Spleen (tissue), 11 donors: ENCODE results near the gene NARS2. TPM values are rescaled to one million over a fixed set of nuclear protein-coding genes. Genes with fewer than 3 reads are reported as not detected.

Source experiments
- DNase-seq: peaks from one replicate; pipeline ENCODE4 v3.0.0-alpha.2; 2020
- H3K27ac ChIP-seq, 8 donors: fragments of 200-600 bp; sonication (generic) in 7 of 8; 1 replicate in 4 of 8; 2 replicates in 4 of 8; pipeline versions ENCODE4 v1.5.0 to v1.8.0; 2016 to 2021; ENCODE audit warnings: inconsistent platforms in 4 of 8, mild to moderate bottlenecking in 4 of 8, moderate library complexity in 1 of 8
- H3K27me3 ChIP-seq, 7 donors: fragments of 200-600 bp; sonication (generic) in 6 of 7; replicated peaks in 1 of 7; 1 replicate in 4 of 7; 2 replicates in 3 of 7; pipeline versions ENCODE4 v1.5.0 to v1.8.0; 2016 to 2021; ENCODE audit warnings: inconsistent platforms in 3 of 7, mild to moderate bottlenecking in 1 of 7
- H3K36me3 ChIP-seq, 6 donors: fragments of 200-600 bp; sonication (generic) in 5 of 6; 1 replicate in 4 of 6; 2 replicates in 2 of 6; pipeline versions ENCODE4 v1.5.0 to v1.8.0; 2016 to 2021; ENCODE audit warnings: inconsistent platforms in 2 of 6
- H3K4me1 ChIP-seq, 6 donors: fragments of 200-600 bp; sonication (generic) in 5 of 6; 1 replicate in 3 of 6; 2 replicates in 3 of 6; pipeline versions ENCODE4 v1.5.0 to v1.8.0; 2016 to 2021; ENCODE audit warnings: inconsistent platforms in 3 of 6
- H3K4me3 ChIP-seq, 8 donors: fragments of 200-600 bp; sonication (generic) in 7 of 8; 1 replicate in 4 of 8; 2 replicates in 4 of 8; pipeline versions ENCODE4 v1.5.0 to v1.8.0; 2016 to 2021; ENCODE audit warnings: inconsistent platforms in 4 of 8, mild to moderate bottlenecking in 4 of 8, moderate library complexity in 2 of 8
- H3K9me3 ChIP-seq, 8 donors: fragments of 200-600 bp; sonication (generic) in 7 of 8; 1 replicate in 4 of 8; 2 replicates in 4 of 8; pipeline versions ENCODE4 v1.5.0 to v1.8.0; 2016 to 2021; ENCODE audit warnings: inconsistent platforms in 4 of 8
- CTCF ChIP-seq, 11 experiments: fragments of 200-600 bp in 7 of 11; fragments of 450-650 bp in 4 of 11; sonication (generic) in 4 of 11; IDR thresholded peaks in 8 of 11; conservative IDR thresholded peaks in 3 of 11; 1 replicate in 7 of 11; 2 replicates in 4 of 11; pipeline versions ENCODE4 v1.4.0 to v1.8.0; 2016 to 2021; ENCODE audit warnings: antibody characterized with exemption in 11 of 11, inconsistent platforms in 4 of 11, mild to moderate bottlenecking in 1 of 11
- POLR2A ChIP-seq, 3 donors: fragments of 450-650 bp; IDR thresholded peaks; one replicate each; pipeline ENCODE4 v1.5.1; 2017; ENCODE audit warnings: antibody characterized with exemption in 3 of 3, mild to moderate bottlenecking in 1 of 3
- POLR2AphosphoS5 ChIP-seq, 3 donors: sonication (generic); formaldehyde crosslinking; IDR thresholded peaks; one replicate each; pipeline ENCODE4 v1.5.1; 2017; ENCODE audit warnings: antibody characterized with exemption in 3 of 3
- WGBS, 5 donors: extraction: QIAGEN DNeasy Blood & Tissue Kit in 3 of 5; methylation state at CpG; one replicate each; pipeline versions ENCODE4 v1.1.5 to v1.1.7; 2013 to 2018; 5-methylcytosine and 5-hydroxymethylcytosine counted together
- intact Hi-C: fragments of 100-400 bp; cut with DNase I; formaldehyde crosslinking; loops from one replicate; pipeline ENCODE4 v1.15.0; 2023; ENCODE audit warnings: low total_unique reads
- polyA plus RNA-seq, 3 donors: library from polyadenylated mRNA; stranded (reverse); fragments of 200-250 nt; gene quantifications; one replicate each; pipeline ENCODE4 v1.2.1, GENCODE V29; 2013
- total RNA-seq, 7 donors: library from RNA; depleted of rRNA in 3 of 7; stranded (reverse); fragments of >200 nt in 3 of 7; fragmentation: NEBNext Ultra II Directional in 4 of 7; extraction: Animal tissue kit (Norgen Biotek cat#: 25700) in 4 of 7; gene quantifications; one replicate each; pipeline versions ENCODE4 v1.1.0 to v1.2.1, GENCODE V29; 2016 to 2021
- donor health status: healthy with polysubstance abuse.
- donor health status: DM: no; HTN: no; CAD: no; lungs with moderate emphysema.
- donor health status: DM: no; HTN: no; CAD: no.
- donor health status: Bipolar disorder and iron deficiency.
- donor health status: healthy.
- donor health status: DM: no; HTN: no; CAD: no.
- donor health status: DM: yes; HTN: yes; CAD: no.

Gene NARS2
- total and polyA plus RNA-seq, 10 donors = 11.2 to 19.7 (median 14.6) TPM

DNA sequence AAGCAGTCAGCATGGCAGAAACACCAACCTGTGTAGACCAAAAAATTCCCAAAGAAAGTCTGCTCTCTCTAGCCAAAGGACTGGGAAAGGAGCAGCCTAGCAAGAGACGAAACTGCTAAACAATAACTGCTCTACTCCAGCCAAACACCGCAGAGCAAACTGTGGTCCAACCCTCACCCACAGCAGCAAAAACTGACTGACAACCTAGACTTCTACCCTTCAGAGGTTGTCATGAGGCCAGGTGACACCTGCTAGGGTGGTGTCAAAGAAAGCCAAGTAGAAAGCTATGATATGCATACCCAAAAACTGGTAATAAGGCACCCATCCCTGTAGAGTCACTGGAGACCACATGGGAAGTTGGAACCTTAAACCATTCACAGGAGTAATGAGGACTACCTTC, 168.9 kb downstream of the NARS2 start:
- no peak for TF ChIP-seq POLR2AphosphoS5 (IDR thresholded peaks at IDR 0.05)
- no peak overlapping the region for H3K27ac ChIP-seq
- H3K9me3 ChIP-seq = peaks cover 0 to 24% (median 16%) of the 10 kb centered on the region in 8 donors
- H3K4me1 ChIP-seq = peaks cover 0 to 49% (median 8%) of the 10 kb centered on the region in 6 donors
- 50 to 100% (median 96%) methylated on average over 2 of the region's 2 CpGs for WGBS, 5 donors
- no peak for DNase-seq
- no peak overlapping the region for H3K4me3 ChIP-seq
- peaks cover 0 to 10% (median 0%) of the 10 kb centered on the region in 6 donors for H3K36me3 ChIP-seq
- intact Hi-C loops = no loop called here
- H3K27me3 ChIP-seq = no peaks in the 10 kb centered on the region

DNA sequence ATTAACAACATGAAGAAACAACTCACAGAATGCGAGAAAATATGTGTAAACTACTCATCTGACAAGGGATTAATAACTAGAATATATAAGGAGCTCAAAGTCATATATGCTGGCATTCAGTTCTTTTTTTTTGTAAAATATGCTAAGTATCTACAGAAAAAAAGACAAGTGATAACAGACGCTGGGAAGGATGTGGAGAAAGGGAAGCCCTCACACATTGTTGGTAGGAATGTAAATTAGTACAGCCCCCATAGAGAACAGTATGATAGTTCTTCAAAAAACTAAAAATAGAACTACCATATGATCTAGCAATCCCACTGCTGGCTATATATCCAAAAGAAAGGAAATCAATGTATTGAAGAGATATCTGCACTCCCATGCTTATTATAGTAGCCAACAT, 170.9 kb downstream of the NARS2 start:
- intact Hi-C loops = no loop called here
- TF ChIP-seq POLR2AphosphoS5 (IDR thresholded peaks at IDR 0.05) = no peak
- TF ChIP-seq POLR2A (IDR thresholded peaks at IDR 0.05) = no peak
- TF ChIP-seq CTCF (IDR thresholded peaks at IDR 0.05 in 8 of 11, conservative IDR thresholded peaks at IDR 0.05 in 3 of 11) = no peak
- whole genome bisulfite sequencing, 5 donors = 51 to 72% (median 60%) methylated on average over 2 of the region's 2 CpGs

DNA sequence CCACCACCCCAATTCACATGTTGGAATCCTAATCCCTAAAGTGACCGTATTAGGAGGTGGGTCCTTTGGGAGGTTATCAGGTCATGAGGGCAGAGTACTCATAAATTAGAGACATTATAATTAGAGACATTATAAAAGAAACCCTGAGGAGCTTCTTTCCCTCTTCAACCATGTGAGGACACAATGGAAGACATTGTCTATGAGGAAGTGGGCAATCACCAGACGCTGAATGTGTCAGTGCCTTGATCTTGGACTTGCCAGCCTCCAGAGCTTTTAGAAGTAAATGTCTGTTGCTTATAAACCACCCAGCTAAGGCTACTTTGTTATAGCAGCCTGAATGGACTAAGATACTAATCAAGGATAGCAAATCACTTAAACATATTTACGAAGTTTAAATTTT, 171.8 kb downstream of the NARS2 start:
- intact Hi-C loops = no loop called here
- TF ChIP-seq POLR2A (IDR thresholded peaks at IDR 0.05) (no peak), POLR2AphosphoS5 (IDR thresholded peaks at IDR 0.05) (no peak), CTCF (IDR thresholded peaks at IDR 0.05 in 8 of 11, conservative IDR thresholded peaks at IDR 0.05 in 3 of 11) (no peak)

More for the DNA sequence above, 170.9 kb downstream of the NARS2 start:
- H3K27me3 ChIP-seq = no peaks in the 10 kb centered on the region
- H3K4me3 ChIP-seq = no peak overlapping the region
- no peak for DNase-seq
- H3K27ac ChIP-seq = peak overlapping the region in 2 of 8 donors; percentile 4 to 8
- H3K9me3 ChIP-seq = peaks cover 0 to 5% (median 0%) of the 10 kb centered on the region in 8 donors
- peaks cover 0 to 49% (median 8%) of the 10 kb centered on the region in 6 donors for H3K4me1 ChIP-seq
- H3K36me3 ChIP-seq = no peaks in the 10 kb centered on the region

DNA sequence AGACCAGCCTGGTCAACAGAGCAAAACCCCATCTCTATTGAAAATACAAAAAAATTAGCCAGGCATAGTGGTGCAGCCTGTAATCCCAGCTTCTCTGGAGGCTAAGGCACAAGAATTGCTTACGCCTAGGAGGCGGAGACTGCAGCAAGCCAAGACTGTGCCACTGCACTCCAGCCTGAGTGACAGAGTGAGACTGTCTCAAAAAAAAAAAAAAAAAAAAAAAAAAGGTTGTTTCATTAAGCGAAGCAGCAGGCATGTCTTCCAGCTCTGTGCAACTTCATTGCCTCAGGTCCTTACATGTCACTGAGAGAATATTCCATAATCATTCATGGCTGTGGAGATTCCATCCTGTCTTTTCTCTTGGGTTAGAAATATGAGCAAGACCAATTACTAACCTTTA, 174.0 kb downstream of the NARS2 start:
- intact Hi-C loops = no loop called here
- TF ChIP-seq POLR2A (IDR thresholded peaks at IDR 0.05) (no peak), CTCF (IDR thresholded peaks at IDR 0.05 in 8 of 11, conservative IDR thresholded peaks at IDR 0.05 in 3 of 11) (no peak), POLR2AphosphoS5 (IDR thresholded peaks at IDR 0.05) (no peak)
- H3K4me3 ChIP-seq = no peak overlapping the region

More for the DNA sequence above, 171.8 kb downstream of the NARS2 start:
- H3K4me1 ChIP-seq = peaks cover 0 to 47% (median 7%) of the 10 kb centered on the region in 6 donors
- no peak for DNase-seq
- 83 to 96% (median 92%) methylated on average over 3 of the region's 3 CpGs for WGBS, 5 donors
- H3K36me3 ChIP-seq = no peaks in the 10 kb centered on the region
- H3K4me3 ChIP-seq = no peak overlapping the region
- H3K27me3 ChIP-seq = no peaks in the 10 kb centered on the region
- H3K27ac ChIP-seq = no peak overlapping the region
- H3K9me3 ChIP-seq = no peaks in the 10 kb centered on the region

DNA sequence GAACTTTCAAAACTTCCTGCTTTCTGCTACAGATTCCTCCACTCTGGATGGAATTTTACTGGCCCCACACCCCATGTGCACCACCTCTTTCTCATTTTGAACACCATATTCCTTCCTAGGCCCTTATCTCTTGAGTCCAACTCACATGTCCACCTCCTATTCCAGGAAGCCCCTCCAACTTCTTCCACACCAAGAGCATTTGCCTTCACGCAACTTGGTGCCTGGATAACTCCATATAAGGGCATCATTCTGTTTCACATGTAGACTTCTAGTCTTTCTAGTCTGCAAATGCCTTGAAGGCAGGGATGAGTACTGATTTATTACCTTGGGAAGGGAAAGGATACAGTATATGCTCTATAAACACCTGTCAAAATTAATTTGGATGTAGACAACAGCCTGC, 174.5 kb downstream of the NARS2 start:
- DNase-seq = no peak
- WGBS, 5 donors = 92 to 97% (median 93%) methylated on average over 1 of the region's 1 CpG

More for the DNA sequence above, 174.0 kb downstream of the NARS2 start:
- H3K9me3 ChIP-seq = no peaks in the 10 kb centered on the region
- H3K27ac ChIP-seq = no peak overlapping the region
- 87 to 96% (median 88%) methylated on average over 3 of the region's 3 CpGs for WGBS, 5 donors
- no peak for DNase-seq
- peaks cover 0 to 42% (median 6%) of the 10 kb centered on the region in 6 donors for H3K4me1 ChIP-seq
- no peaks in the 10 kb centered on the region for H3K36me3 ChIP-seq
- H3K27me3 ChIP-seq = no peaks in the 10 kb centered on the region

More for the DNA sequence above, 174.5 kb downstream of the NARS2 start:
- Histone ChIP-seq H3K9me3 (no peaks in the 10 kb centered on the region), H3K4me3 (no peak overlapping the region), H3K36me3 (no peaks in the 10 kb centered on the region), H3K4me1 (peaks cover 0 to 45% (median 6%) of the 10 kb centered on the region in 6 donors), H3K27ac (no peak overlapping the region), H3K27me3 (no peaks in the 10 kb centered on the region)
- intact Hi-C loops = no loop called here
- TF ChIP-seq POLR2A (IDR thresholded peaks at IDR 0.05) (no peak), POLR2AphosphoS5 (IDR thresholded peaks at IDR 0.05) (no peak), CTCF (IDR thresholded peaks at IDR 0.05 in 8 of 11, conservative IDR thresholded peaks at IDR 0.05 in 3 of 11) (no peak)
